Measurements from ENCODE around the gene CLEC11A. TPM values are rescaled to one million over a fixed set of nuclear protein-coding genes. Genes with fewer than 3 reads are reported as not detected.

The CLEC11A gene
- total and polyA plus RNA-seq, 9 of the 15 experiments (the other 6 are each of a cell fraction or from before 2014, with no cell fraction given): 0.39 to 43.9 (median 3.4) TPM

GRCh38 chr19:50679177-50680125, 43.7 kb upstream of the CLEC11A start (continued):
- no peak for TF ChIP-seq DMBX1 (CRISPR knock-in tag; IDR thresholded peaks at IDR 0.05; ENCODE audit: borderline replicate concordance)
- TF ChIP-seq NR2C1 (IDR thresholded peaks at IDR 0.05): 0 out of 2 replicates have a peak, but pooled peaks have one; percentile 10
- TF ChIP-seq NR2C1 (tag; IDR thresholded peaks at IDR 0.05): no peak
- no peak for TF ChIP-seq ZNF253 (CRISPR knock-in tag; conservative IDR thresholded peaks at IDR 0.05)
- no peak for TF ChIP-seq NFIC (IDR thresholded peaks at IDR 0.05)
- TF ChIP-seq GTF2F1 (IDR thresholded peaks at IDR 0.05; ENCODE audit: low read depth, low read length): peak; percentile 97; the same call in 1 of the 2 replicates
- 0 out of 2 replicates have a peak, but pooled peaks have one; percentile 65 for TF ChIP-seq CBFB (CRISPR knock-in tag; IDR thresholded peaks at IDR 0.05)
- TF ChIP-seq GATA2 (CRISPR knock-in tag; IDR thresholded peaks at IDR 0.05): 0 out of 2 replicates have a peak, but pooled peaks have one; percentile 10
- peak; percentile 61 for TF ChIP-seq GABPB1 (CRISPR knock-in tag; IDR thresholded peaks at IDR 0.05)
- TF ChIP-seq, protein P1, sequence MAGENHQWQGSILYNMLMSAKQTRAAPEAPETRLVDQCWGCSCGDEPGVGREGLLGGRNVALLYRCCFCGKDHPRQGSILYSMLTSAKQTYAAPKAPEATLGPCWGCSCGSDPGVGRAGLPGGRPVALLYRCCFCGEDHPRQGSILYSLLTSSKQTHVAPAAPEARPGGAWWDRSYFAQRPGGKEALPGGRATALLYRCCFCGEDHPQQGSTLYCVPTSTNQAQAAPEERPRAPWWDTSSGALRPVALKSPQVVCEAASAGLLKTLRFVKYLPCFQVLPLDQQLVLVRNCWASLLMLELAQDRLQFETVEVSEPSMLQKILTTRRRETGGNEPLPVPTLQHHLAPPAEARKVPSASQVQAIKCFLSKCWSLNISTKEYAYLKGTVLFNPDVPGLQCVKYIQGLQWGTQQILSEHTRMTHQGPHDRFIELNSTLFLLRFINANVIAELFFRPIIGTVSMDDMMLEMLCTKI (IDR thresholded peaks at IDR 0.05; ENCODE audit: partially characterized antibody): no peak
- TF ChIP-seq BCOR (IDR thresholded peaks at IDR 0.05): peak; percentile 78; the same call in 1 of the 2 replicates
- peak; percentile 99 for TF ChIP-seq CREM (IDR thresholded peaks at IDR 0.05; ENCODE audit: low read depth)
- TF ChIP-seq TEAD1 (CRISPR knock-in tag; IDR thresholded peaks at IDR 0.05): 0 out of 4 replicates have a peak, but pooled peaks of 1 of the 2 experiments have one; percentile 36
- no peak for TF ChIP-seq HNRNPL (IDR thresholded peaks at IDR 0.05; ENCODE audit: low read depth, low read length)
- no peak for TF ChIP-seq POLR2AphosphoS5 (IDR thresholded peaks at IDR 0.05; ENCODE audit: control insufficient read depth, insufficient read depth, low read depth, low read length)
- TF ChIP-seq ZNF217 (CRISPR knock-in tag; IDR thresholded peaks at IDR 0.05): no peak
- TF ChIP-seq ZNF436 (CRISPR knock-in tag; IDR thresholded peaks at IDR 0.05): no peak
- no peak for TF ChIP-seq HNRNPH1 (optimal IDR thresholded peaks at IDR 0.05; ENCODE audit: low read depth, low read length)
- peak; percentile 32; the same call in 1 of the 2 replicates for TF ChIP-seq ZNF316 (IDR thresholded peaks at IDR 0.05)
- peak; percentile 80 for TF ChIP-seq CXXC5 (CRISPR knock-in tag; IDR thresholded peaks at IDR 0.05)
- peak; percentile 37; the same call in 1 of the 2 replicates for TF ChIP-seq SNIP1 (IDR thresholded peaks at IDR 0.05; ENCODE audit: low read depth)
- peak; percentile 87 for TF ChIP-seq JUNB (CRISPR knock-in tag; conservative IDR thresholded peaks at IDR 0.05)
- TF ChIP-seq SAFB2 (IDR thresholded peaks at IDR 0.05; ENCODE audit: borderline replicate concordance, low read depth, low read length, severe bottlenecking): no peak
- no peak for TF ChIP-seq RFX7 (CRISPR knock-in tag; IDR thresholded peaks at IDR 0.05)
